Thoracic aorta (tissue), 2 donors: Measurements from ENCODE around the gene PFAS. TPM values are rescaled to one million over a fixed set of nuclear protein-coding genes. Genes with fewer than 3 reads are reported as not detected.

ENCODE experiments used
- ATAC-seq: fragments of 150-250 bp; one replicate; pipeline ENCODE4 v1.8.0; 2017; ENCODE audit warnings: low read depth; ENCODE audit not compliant: insufficient number of reproducible peaks, low FRiP score
- DNase-seq: peaks from one replicate; pipeline ENCODE4 v3.0.0-alpha.2; 2020; ENCODE audit warnings: low spot score
- H3K27ac ChIP-seq, 2 donors: fragments of 200-600 bp; sonication (generic); 1 replicate in 1 of 2; 2 replicates in 1 of 2; pipeline ENCODE4 v1.5.1; 2016; ENCODE audit warnings: mild to moderate bottlenecking in 2 of 2, moderate library complexity in 2 of 2
- H3K27me3 ChIP-seq: fragments of 200-600 bp; sonication (generic); replicated peaks from 2 replicates; pipeline ENCODE4 v1.6.0; 2016; ENCODE audit warnings: mild to moderate bottlenecking; ENCODE audit not compliant: insufficient read depth
- H3K36me3 ChIP-seq: fragments of 200-600 bp; sonication (generic); one replicate; pipeline ENCODE4 v1.5.1; 2016
- H3K4me1 ChIP-seq, 2 donors: fragments of 200-600 bp; sonication (generic); 1 replicate in 1 of 2; 2 replicates in 1 of 2; pipeline versions ENCODE4 v1.5.1 to v1.6.0; 2016; ENCODE audit warnings: low read depth in 2 of 2, mild to moderate bottlenecking in 1 of 2; ENCODE audit not compliant: control insufficient read depth in 1 of 2
- H3K4me3 ChIP-seq: fragments of 200-600 bp; sonication (generic); 2 replicates; pipeline ENCODE4 v1.5.1; 2016; ENCODE audit warnings: mild to moderate bottlenecking
- H3K9me3 ChIP-seq: fragments of 200-600 bp; sonication (generic); 2 replicates; pipeline ENCODE4 v1.5.1; 2016
- total RNA-seq, 2 donors: library from RNA; depleted of rRNA; stranded (reverse); fragments of >200 nt; gene quantifications; one replicate each; pipeline versions ENCODE4 v1.1.0 to v1.2.3, GENCODE V29; 2016
- TF ChIP-seq, protein P1 (sequence below): fragments of 200-600 bp; sonication (generic); IDR thresholded peaks from one replicate; pipeline ENCODE4 v1.5.1; 2019; ENCODE audit warnings: antibody characterized with exemption

PFAS gene
- total RNA-seq, 2 donors from 2014 or later = 13.2 to 15.2 TPM

DNA sequence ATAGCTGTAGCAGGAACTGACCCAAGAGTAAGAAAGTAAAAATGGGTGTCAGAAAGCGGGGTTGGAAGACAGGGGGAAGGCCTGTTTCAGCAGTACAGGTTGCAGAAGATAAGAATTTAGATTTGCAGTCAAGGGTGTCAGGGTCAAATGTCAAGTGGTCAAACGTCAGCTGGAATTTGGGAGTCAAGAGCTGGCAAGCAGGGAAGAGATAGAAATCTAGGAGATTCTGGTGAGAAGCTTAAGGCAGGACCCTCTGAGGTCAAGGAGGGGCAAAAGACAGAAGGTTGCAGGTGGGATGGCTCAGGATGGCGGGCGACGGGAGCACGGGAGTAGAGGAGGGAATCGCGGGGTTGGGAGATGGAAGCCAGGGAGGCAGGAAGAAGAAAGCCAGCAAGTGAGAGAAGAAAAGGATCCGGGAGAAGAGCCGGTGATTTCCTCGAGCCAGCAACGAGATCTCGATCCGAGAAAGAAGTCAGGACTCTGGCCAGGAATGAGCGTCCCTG is 45.8 kb downstream of the PFAS start:
- TF ChIP-seq, protein P1, sequence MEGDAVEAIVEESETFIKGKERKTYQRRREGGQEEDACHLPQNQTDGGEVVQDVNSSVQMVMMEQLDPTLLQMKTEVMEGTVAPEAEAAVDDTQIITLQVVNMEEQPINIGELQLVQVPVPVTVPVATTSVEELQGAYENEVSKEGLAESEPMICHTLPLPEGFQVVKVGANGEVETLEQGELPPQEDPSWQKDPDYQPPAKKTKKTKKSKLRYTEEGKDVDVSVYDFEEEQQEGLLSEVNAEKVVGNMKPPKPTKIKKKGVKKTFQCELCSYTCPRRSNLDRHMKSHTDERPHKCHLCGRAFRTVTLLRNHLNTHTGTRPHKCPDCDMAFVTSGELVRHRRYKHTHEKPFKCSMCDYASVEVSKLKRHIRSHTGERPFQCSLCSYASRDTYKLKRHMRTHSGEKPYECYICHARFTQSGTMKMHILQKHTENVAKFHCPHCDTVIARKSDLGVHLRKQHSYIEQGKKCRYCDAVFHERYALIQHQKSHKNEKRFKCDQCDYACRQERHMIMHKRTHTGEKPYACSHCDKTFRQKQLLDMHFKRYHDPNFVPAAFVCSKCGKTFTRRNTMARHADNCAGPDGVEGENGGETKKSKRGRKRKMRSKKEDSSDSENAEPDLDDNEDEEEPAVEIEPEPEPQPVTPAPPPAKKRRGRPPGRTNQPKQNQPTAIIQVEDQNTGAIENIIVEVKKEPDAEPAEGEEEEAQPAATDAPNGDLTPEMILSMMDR = no peak
- ATAC-seq = no peak

DNA sequence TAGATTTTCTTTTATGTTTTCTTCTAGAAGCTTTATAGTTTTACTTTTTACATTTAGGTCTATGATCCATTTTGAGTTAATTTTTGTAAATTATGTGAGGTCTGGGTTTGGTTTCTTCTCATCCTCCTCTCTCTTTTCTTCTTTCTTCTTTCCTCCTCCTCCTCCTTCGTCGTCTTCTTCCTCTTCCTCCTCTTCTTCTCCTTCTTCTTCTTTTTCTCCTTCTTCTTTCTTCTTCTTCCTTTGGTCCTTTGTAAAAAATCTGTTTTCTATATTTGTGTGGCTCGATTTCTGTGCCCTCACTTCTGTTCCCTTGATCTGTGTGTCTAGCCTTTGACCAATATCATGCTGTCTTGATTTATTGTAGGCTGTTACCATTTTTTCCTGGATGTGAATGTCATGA is 51.1 kb downstream of the PFAS start:
- H3K36me3 ChIP-seq = no peaks in the 10 kb centered on the region
- DNase-seq = no peak
- no peaks in the 10 kb centered on the region for H3K27me3 ChIP-seq
- no peaks in the 10 kb centered on the region for H3K4me1 ChIP-seq
- H3K4me3 ChIP-seq = no peak overlapping the region
- no peak overlapping the region for H3K27ac ChIP-seq
- TF ChIP-seq, protein P1 = no peak
- H3K9me3 ChIP-seq = no peaks in the 10 kb centered on the region
- ATAC-seq = no peak

More for the DNA sequence above, 45.8 kb downstream of the PFAS start:
- Histone ChIP-seq H3K4me3 (peak overlapping the region; percentile 95), H3K27me3 (no peaks in the 10 kb centered on the region), H3K4me1 (peaks cover 7 to 11% of the 10 kb centered on the region in 2 donors), H3K36me3 (no peaks in the 10 kb centered on the region), H3K27ac (peak overlapping the region; percentile 86 to 93), H3K9me3 (no peaks in the 10 kb centered on the region)
- no peak for DNase-seq

DNA sequence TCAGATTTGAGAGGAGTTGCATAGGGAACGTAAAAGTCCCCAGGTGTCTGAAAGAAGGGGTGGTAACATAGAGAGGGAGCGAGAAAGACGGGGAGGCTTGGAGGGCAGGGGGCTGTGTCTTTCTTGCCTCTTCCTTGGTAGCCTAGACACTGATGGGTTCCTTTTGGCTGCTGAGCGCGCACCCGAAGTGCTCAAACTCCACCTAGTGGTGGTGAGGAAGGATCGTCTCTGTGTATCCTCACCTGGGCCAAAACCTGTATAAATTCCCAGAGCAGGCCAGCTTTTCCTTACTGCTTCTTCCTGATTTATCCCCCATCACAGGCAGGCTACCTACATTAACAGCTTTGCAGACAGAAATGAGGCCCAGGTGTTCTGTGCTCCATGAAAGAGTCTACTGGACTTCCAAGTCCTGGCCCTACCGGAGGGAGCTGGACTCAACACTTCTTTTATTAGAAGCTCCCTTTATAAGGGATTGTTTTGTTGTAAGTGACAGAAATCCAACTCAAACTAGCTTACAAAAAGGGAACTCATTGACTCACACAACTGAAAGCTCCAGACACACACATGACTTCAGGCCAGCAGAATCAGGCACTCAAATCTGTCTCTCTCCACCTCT is 51.6 kb downstream of the PFAS start:
- ATAC-seq (no peak), DNase-seq (no peak)
- Histone ChIP-seq H3K36me3 (no peaks in the 10 kb centered on the region), H3K9me3 (no peaks in the 10 kb centered on the region), H3K4me3 (no peak overlapping the region), H3K27me3 (no peaks in the 10 kb centered on the region), H3K27ac (no peak overlapping the region), H3K4me1 (no peaks in the 10 kb centered on the region)
- TF ChIP-seq, protein P1 = peak; percentile 85

DNA sequence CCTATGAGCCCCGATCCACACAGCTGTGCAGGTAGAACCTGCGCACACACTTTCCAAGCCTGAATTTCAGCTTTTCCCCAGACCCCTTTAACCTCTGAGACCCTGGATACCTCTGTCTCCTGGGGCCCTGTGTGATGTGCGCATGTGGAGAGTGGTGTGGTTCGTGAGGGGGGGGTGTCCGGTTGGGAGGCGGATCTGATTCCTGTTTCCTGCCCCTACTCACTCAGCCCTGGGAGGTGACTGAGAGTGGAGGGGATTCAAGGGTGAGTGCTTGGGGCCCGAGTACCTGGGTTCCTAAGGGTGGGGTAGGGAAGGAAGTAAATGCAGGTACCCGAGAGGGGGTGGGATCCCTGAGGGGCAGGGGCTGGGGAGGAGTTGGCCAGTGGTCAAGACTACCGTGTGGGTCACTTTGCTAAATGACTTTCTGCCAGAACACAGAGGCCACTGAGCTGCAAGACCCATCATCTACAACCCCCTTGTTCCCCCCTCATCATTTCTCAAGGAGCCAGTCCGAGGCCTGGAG is 61.6 kb downstream of the PFAS start:
- Histone ChIP-seq H3K4me3 (peak overlapping the region; percentile 31), H3K27ac (no peak overlapping the region), H3K36me3 (no peaks in the 10 kb centered on the region), H3K4me1 (peaks cover 0 to 8% of the 10 kb centered on the region in 2 donors), H3K27me3 (no peaks in the 10 kb centered on the region), H3K9me3 (no peaks in the 10 kb centered on the region)
- TF ChIP-seq, protein P1 = no peak
- ATAC-seq (no peak), DNase-seq (no peak)

DNA sequence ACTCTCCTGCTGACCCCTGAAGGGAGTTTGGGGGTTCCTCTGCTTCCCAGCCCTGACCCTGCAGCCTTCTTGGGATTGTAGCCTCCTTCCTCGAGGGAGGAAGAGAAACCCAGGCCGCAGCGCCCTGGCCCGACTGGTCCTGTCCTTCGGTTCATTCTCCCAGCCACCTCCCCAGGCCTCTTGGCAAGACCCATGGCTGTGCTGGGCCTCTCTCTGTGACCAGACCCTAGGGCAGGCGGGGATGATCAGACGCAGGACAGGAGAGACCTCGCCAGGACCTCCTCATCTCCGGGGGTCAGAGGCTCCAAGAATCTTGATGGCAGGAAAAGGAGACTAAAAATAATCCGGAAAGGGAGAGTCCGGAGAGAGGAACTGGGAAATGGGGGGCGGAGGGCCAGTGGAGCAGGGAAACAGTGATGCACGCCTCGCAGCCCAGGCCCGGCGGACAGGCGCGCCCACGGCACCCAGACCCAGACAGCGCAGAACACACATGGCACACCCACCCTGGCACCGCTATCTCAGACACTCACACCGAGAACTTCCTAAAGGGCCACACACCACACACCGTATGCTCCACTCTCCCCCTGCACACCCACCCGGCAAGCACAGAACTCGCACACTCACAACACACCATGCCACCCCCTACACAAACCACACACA is 62.2 kb downstream of the PFAS start:
- no peaks in the 10 kb centered on the region for H3K36me3 ChIP-seq
- H3K9me3 ChIP-seq = no peaks in the 10 kb centered on the region
- TF ChIP-seq, protein P1 = no peak
- peaks cover 0 to 12% of the 10 kb centered on the region in 2 donors for H3K4me1 ChIP-seq
- H3K27ac ChIP-seq = no peak overlapping the region
- DNase-seq (no peak), ATAC-seq (no peak)
- peaks cover 2% of the 10 kb centered on the region for H3K27me3 ChIP-seq
- H3K4me3 ChIP-seq = no peak overlapping the region
